Hepatocyte (in vitro differentiated cells): ENCODE results near the gene OR52D1.

Experiments used
- EZH2 ChIP-seq: fragments of 200-600 bp; sonication (generic); IDR thresholded peaks from 2 replicates; pipeline ENCODE4 v1.6.1; 2016; ENCODE audit warnings: antibody characterized with exemption, mild to moderate bottlenecking, borderline replicate concordance
- EZH2phosphoT487 ChIP-seq: fragments of 200-600 bp; sonication (generic); IDR thresholded peaks from one replicate; pipeline ENCODE4 v1.6.1; 2018; ENCODE audit warnings: antibody characterized with exemption, mild to moderate bottlenecking, low read depth, moderate library complexity; ENCODE audit not compliant: unreplicated experiment, severe bottlenecking
- TF ChIP-seq, protein P1 (sequence below): fragments of 200-600 bp; sonication (generic); IDR thresholded peaks from 2 replicates; pipeline ENCODE4 v1.5.1; 2016; ENCODE audit warnings: antibody characterized with exemption, mild to moderate bottlenecking; ENCODE audit not compliant: poor library complexity

DNA sequence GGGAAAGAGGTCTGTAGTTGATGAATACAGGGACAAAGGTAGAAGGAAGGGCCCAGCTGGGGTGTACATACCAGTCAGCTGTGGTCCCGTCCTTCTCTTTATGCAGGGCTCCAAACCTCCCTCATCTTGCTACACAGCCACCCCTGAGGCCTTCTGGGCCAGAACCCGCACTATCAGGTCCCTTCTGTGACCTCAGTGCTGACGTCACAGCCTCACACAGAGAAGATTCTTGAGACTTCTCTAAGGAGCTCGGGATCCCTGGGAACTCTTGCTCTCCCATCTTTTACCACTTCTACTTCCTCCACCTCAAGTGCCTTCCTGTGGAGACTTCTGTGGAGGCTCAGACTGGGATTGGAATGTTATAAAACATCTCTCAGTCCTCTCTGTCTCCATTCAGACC, 21.3 kb downstream of the OR52D1 start, which contains the start of gene UBQLN3:
- TF ChIP-seq EZH2 (no peak), EZH2phosphoT487 (no peak)
- TF ChIP-seq, protein P1, sequence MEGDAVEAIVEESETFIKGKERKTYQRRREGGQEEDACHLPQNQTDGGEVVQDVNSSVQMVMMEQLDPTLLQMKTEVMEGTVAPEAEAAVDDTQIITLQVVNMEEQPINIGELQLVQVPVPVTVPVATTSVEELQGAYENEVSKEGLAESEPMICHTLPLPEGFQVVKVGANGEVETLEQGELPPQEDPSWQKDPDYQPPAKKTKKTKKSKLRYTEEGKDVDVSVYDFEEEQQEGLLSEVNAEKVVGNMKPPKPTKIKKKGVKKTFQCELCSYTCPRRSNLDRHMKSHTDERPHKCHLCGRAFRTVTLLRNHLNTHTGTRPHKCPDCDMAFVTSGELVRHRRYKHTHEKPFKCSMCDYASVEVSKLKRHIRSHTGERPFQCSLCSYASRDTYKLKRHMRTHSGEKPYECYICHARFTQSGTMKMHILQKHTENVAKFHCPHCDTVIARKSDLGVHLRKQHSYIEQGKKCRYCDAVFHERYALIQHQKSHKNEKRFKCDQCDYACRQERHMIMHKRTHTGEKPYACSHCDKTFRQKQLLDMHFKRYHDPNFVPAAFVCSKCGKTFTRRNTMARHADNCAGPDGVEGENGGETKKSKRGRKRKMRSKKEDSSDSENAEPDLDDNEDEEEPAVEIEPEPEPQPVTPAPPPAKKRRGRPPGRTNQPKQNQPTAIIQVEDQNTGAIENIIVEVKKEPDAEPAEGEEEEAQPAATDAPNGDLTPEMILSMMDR, result no peak
